Peyer's patch (tissue), 4 donors: ENCODE measurements around the gene CDC42BPA. TPM values are rescaled to one million over a fixed set of nuclear protein-coding genes. Genes with fewer than 3 reads are reported as not detected.

Source experiments
- DNase-seq, 3 donors: peaks; one replicate each; pipeline ENCODE4 v3.0.0-alpha.2; 2017 to 2019
- H3K27ac ChIP-seq, 4 donors: fragments of 200-600 bp; sonication (generic); one replicate each; pipeline ENCODE4 v1.5.1; 2016 to 2019
- H3K27me3 ChIP-seq, 2 donors: fragments of 200-600 bp; sonication (generic); one replicate each; pipeline ENCODE4 v1.5.1; 2019
- H3K36me3 ChIP-seq, 3 donors: fragments of 200-600 bp; sonication (generic); one replicate each; pipeline ENCODE4 v1.5.1; 2016 to 2019
- H3K4me1 ChIP-seq, 4 donors: fragments of 200-600 bp; sonication (generic); one replicate each; pipeline ENCODE4 v1.5.1; 2016 to 2019
- H3K4me3 ChIP-seq, 4 donors: fragments of 200-600 bp; sonication (generic); 1 replicate in 3 of 4; 2 replicates in 1 of 4; pipeline ENCODE4 v1.5.1; 2016 to 2019; ENCODE audit warnings: mild to moderate bottlenecking in 1 of 4
- H3K9me3 ChIP-seq, 4 donors: fragments of 200-600 bp; sonication (generic); one replicate each; pipeline ENCODE4 v1.5.1; 2016 to 2019; ENCODE audit warnings: mild to moderate bottlenecking in 1 of 4
- POLR2A ChIP-seq, 2 donors: fragments of 450-650 bp; IDR thresholded peaks; one replicate each; pipeline ENCODE4 v1.5.1; 2017; ENCODE audit warnings: antibody characterized with exemption in 2 of 2, mild to moderate bottlenecking in 2 of 2, moderate library complexity in 2 of 2
- total RNA-seq, 4 donors: library from RNA; depleted of rRNA; stranded (reverse); fragments of >200 nt; gene quantifications; one replicate each; pipeline ENCODE4 v1.1.0, GENCODE V29; 2016
- TF ChIP-seq, protein P1 (sequence below), 6 experiments: fragments of 450-650 bp in 4 of 6; fragments of 200-600 bp in 2 of 6; sonication (generic) in 1 of 6; IDR thresholded peaks; one replicate each; pipeline ENCODE4 v1.5.1; 2017 to 2019; ENCODE audit warnings: antibody characterized with exemption in 6 of 6, mild to moderate bottlenecking in 3 of 6, moderate library complexity in 1 of 6

The CDC42BPA gene
- total RNA-seq, 4 donors from 2014 or later, result 49.3 to 107 (median 53.9) TPM

DNA sequence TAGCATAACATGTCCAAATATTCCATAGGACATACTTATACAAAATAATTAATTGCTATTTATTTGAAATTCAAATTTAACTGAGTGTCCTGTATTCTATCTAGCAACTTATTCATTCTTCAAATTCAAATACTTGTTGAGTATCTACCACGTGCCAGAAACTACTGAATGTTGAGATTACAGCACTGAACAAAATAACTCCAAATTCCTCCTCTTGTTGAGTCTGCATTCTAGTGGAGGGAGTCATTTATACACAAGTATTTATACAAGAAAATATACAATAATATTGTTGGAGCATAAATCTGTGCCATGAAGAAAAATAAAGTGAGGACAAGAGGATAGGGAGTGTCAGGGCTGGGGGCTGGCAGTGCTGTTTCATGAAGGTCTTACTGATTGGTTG, 43.7 kb upstream of the CDC42BPA start:
- no peak overlapping the region for H3K4me3 ChIP-seq
- H3K27me3 ChIP-seq, result no peaks in the 10 kb centered on the region
- H3K36me3 ChIP-seq, result no peaks in the 10 kb centered on the region
- no peak overlapping the region for H3K27ac ChIP-seq
- TF ChIP-seq, protein P1, sequence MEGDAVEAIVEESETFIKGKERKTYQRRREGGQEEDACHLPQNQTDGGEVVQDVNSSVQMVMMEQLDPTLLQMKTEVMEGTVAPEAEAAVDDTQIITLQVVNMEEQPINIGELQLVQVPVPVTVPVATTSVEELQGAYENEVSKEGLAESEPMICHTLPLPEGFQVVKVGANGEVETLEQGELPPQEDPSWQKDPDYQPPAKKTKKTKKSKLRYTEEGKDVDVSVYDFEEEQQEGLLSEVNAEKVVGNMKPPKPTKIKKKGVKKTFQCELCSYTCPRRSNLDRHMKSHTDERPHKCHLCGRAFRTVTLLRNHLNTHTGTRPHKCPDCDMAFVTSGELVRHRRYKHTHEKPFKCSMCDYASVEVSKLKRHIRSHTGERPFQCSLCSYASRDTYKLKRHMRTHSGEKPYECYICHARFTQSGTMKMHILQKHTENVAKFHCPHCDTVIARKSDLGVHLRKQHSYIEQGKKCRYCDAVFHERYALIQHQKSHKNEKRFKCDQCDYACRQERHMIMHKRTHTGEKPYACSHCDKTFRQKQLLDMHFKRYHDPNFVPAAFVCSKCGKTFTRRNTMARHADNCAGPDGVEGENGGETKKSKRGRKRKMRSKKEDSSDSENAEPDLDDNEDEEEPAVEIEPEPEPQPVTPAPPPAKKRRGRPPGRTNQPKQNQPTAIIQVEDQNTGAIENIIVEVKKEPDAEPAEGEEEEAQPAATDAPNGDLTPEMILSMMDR (IDR thresholded peaks at IDR 0.05), result no peak
- no peak for TF ChIP-seq POLR2A (IDR thresholded peaks at IDR 0.05)
- no peak for DNase-seq
- no peaks in the 10 kb centered on the region for H3K9me3 ChIP-seq
- H3K4me1 ChIP-seq, result no peaks in the 10 kb centered on the region

DNA sequence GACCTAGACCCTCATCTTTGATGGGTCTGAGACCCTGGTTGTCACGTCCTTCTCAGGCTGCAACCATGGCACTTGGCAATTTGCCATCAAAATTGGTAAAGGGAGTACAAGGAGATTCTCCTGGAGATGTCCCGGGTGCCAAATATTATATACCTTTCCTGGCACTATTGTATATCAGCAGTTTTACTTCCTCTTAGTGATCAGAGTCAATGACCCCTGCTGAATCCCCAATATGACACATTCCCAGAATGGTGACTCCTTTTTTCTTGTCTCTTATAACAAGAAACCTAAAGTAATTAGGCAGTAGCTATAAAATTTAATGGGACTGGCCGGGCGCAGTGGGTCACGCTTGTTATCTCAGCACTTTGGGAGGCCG, 39.6 kb upstream of the CDC42BPA start:
- Histone ChIP-seq H3K27ac (peak overlapping the region in 3 of 4 donors; percentile 57 to 93 (median 73)), H3K4me3 (no peak overlapping the region), H3K4me1 (peaks cover 0 to 7% (median 0%) of the 10 kb centered on the region in 4 donors), H3K9me3 (no peaks in the 10 kb centered on the region), H3K36me3 (no peaks in the 10 kb centered on the region), H3K27me3 (no peaks in the 10 kb centered on the region)
- no peak for DNase-seq
- TF ChIP-seq POLR2A (IDR thresholded peaks at IDR 0.05), result no peak
- TF ChIP-seq, protein P1 (IDR thresholded peaks at IDR 0.05), result no peak

DNA sequence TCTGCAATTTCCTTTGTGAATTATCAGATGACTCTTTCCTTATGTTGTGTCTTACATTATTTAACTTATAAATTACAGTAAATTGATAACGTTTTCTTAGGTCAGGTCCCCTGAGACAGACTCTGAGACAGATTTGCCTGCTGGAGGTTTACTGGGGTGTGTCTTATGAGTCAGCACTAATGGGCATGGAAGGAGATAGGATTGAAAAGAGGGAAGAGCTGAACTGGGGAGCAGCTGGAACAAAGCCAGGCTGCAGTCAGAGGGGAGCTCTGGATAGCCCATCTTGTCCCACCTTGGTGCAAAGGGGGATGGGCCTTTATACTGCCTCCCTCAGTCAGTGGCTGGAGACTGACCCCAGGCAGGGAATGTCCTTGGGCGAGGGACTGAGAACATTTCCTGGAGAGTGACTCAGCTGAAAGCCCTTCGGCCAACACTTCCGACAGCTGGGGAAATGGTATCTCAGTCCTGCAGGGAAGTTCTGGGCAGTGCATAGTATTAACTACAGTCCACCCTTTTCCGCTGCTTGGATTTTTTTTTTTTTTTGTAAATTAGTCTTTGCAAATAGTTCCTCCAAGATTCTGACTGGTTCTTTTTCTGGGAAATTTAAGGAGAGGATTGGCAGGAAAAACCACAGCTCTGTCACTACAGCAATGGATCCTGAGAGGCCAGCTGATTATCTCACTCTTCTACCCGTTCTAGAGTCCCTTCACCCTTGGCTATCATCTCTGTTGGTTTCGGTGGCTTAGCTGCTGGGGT, 39.1 kb upstream of the CDC42BPA start:
- Histone ChIP-seq H3K9me3 (no peaks in the 10 kb centered on the region), H3K36me3 (no peaks in the 10 kb centered on the region), H3K27ac (peak overlapping the region in 3 of 4 donors; percentile 57 to 93 (median 73)), H3K4me1 (peaks cover 0 to 7% (median 0%) of the 10 kb centered on the region in 4 donors), H3K27me3 (no peaks in the 10 kb centered on the region), H3K4me3 (no peak overlapping the region)
- DNase-seq, result peak in 2 of 3 donors; percentile 74 to 82
- TF ChIP-seq, protein P1 (IDR thresholded peaks at IDR 0.05), result peak in 2 of 6 experiments; percentile 5 to 17
- TF ChIP-seq POLR2A (IDR thresholded peaks at IDR 0.05), result no peak

DNA sequence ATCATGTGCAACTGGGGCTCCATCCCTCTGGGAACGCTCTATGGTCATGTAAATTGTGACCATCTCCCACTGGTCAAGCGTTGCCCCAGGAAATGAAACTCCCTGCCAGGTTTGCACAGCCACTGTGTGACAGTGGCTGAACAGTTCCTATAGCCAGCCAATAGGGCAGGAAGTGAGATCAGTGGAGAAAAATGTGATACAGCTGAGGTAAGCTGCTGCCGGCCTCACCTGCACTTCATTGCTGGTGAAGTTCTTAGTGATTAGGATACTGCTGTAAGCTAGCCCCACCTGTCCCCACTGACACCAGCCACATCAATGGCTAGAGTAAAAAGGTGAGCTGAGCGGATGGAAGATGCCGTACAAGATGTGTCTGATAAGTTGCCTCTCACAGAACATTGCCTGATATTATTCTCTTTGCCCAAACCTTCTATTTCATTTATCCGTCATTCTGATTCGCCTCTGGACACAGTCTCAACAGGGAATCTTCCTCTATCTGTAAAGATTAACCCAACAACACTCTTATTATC, 38.4 kb upstream of the CDC42BPA start:
- DNase-seq, result peak in 1 of 3 donors; percentile 64
- H3K9me3 ChIP-seq, result no peaks in the 10 kb centered on the region
- H3K4me3 ChIP-seq, result peak overlapping the region in 1 of 4 donors; percentile 20
- no peaks in the 10 kb centered on the region for H3K27me3 ChIP-seq
- TF ChIP-seq, protein P1 (IDR thresholded peaks at IDR 0.05), result peak in 3 of 6 experiments; percentile 14 to 40 (median 32)
- peak in 1 of 2 donors; percentile 13 for TF ChIP-seq POLR2A (IDR thresholded peaks at IDR 0.05)
- no peaks in the 10 kb centered on the region for H3K36me3 ChIP-seq
- peak overlapping the region in 3 of 4 donors; percentile 57 to 93 (median 73) for H3K27ac ChIP-seq
- peaks cover 0 to 7% (median 0%) of the 10 kb centered on the region in 4 donors for H3K4me1 ChIP-seq

DNA sequence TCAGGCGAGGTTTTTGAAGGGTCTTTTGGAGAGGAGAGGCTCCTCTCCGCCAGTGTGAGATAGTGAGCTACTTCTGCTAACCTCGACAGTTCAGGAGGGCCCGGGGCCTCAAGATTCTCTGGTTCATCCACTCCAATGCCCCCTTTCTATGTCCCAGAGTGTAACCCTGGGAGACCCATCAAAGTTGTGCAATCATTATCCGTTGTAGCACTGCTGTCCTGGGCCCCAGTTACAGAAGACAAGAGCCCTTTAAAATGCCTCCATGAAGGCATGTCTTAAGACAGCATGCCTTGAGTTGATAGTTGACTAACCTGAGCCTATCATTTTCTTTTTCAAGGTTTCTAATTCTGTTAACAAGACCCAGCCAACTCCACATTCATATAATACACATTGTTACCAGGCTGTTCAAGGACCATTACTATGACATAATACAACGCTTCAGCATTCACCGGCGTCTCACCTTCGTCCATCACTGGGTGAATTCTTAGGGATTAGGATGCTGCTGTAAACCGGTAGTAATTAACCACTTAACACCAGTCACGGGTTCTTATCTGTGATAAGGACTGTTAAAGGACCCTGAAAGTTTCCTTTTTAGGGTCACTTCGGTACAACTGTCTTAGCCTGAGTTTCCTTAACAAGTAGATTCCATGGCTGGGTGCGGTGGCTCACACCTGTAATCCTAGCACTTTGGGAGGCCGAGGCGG, 37.4 kb upstream of the CDC42BPA start:
- H3K27me3 ChIP-seq, result no peaks in the 10 kb centered on the region
- H3K36me3 ChIP-seq, result no peaks in the 10 kb centered on the region
- peaks cover 0 to 7% (median 0%) of the 10 kb centered on the region in 4 donors for H3K4me1 ChIP-seq
- H3K27ac ChIP-seq, result peak overlapping the region in 1 of 4 donors; percentile 93
- TF ChIP-seq, protein P1 (IDR thresholded peaks at IDR 0.05), result no peak
- no peaks in the 10 kb centered on the region for H3K9me3 ChIP-seq
- no peak overlapping the region for H3K4me3 ChIP-seq
- DNase-seq, result no peak
